ENCODE measurements around the gene CNTN5. TPM values are rescaled to one million over a fixed set of nuclear protein-coding genes. Genes with fewer than 3 reads are reported as not detected.

Gene CNTN5
- total RNA-seq, 2 donors from 2014 or later, result 0.85 to 4.2 TPM

DNA sequence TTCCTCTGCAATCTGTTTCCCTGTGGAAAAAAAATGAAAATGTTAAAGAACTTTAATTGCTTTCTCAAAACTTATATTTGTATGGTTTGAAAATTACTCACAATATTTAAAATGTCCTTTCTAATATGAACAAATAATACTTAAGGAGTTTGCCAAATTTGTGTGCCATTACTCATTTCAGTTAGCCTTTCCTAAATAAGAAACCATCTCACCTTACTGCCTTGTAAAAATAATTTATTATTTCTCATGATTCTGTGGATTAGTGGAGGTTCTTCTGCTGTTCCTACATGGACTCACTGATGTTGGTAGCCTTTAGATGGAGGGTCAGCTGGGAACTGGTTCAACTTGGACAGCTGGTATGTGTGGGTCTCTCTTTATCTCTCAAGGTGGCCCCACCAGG, 428.6 kb downstream of the CNTN5 start:
- no peaks in the 10 kb centered on the region for H3K36me3 ChIP-seq
- DNase-seq (ENCODE audit: low spot score) (no peak), ATAC-seq (ENCODE audit: insufficient number of reproducible peaks, low FRiP score, low read depth) (no peak)
- H3K4me1 ChIP-seq (ENCODE audit: control insufficient read depth in 1 of 2, low read depth in 2 of 2), result no peaks in the 10 kb centered on the region
- no peaks in the 10 kb centered on the region for H3K9me3 ChIP-seq
- no peak for TF ChIP-seq CTCF (IDR thresholded peaks at IDR 0.05)
- H3K4me3 ChIP-seq, result no peak overlapping the region
- H3K27me3 ChIP-seq (replicated peaks; ENCODE audit: insufficient read depth), result no peaks in the 10 kb centered on the region
- no peak overlapping the region for H3K27ac ChIP-seq

- H3K27ac ChIP-seq, result no peak overlapping the region
- H3K27me3 ChIP-seq (replicated peaks; ENCODE audit: insufficient read depth), result no peaks in the 10 kb centered on the region
- ATAC-seq (ENCODE audit: insufficient number of reproducible peaks, low FRiP score, low read depth), result no peak
- TF ChIP-seq CTCF (IDR thresholded peaks at IDR 0.05), result no peak
- DNase-seq (ENCODE audit: low spot score), result no peak
- H3K4me1 ChIP-seq (ENCODE audit: control insufficient read depth in 1 of 2, low read depth in 2 of 2), result no peaks in the 10 kb centered on the region
- no peak overlapping the region for H3K4me3 ChIP-seq
- no peaks in the 10 kb centered on the region for H3K9me3 ChIP-seq
- H3K36me3 ChIP-seq, result no peaks in the 10 kb centered on the region
Observed at GRCh38 chr11:99452075-99452474, 431.3 kb downstream of the CNTN5 start.

- Histone ChIP-seq H3K4me3 (no peak overlapping the region), H3K4me1 (ENCODE audit: control insufficient read depth in 1 of 2, low read depth in 2 of 2) (no peaks in the 10 kb centered on the region), H3K36me3 (no peaks in the 10 kb centered on the region), H3K9me3 (no peaks in the 10 kb centered on the region), H3K27ac (no peak overlapping the region), H3K27me3 (replicated peaks; ENCODE audit: insufficient read depth) (no peaks in the 10 kb centered on the region)
- ATAC-seq (ENCODE audit: insufficient number of reproducible peaks, low FRiP score, low read depth) (no peak), DNase-seq (ENCODE audit: low spot score) (no peak)
- TF ChIP-seq CTCF (IDR thresholded peaks at IDR 0.05), result no peak
Observed at GRCh38 chr11:99461913-99462312, 441.2 kb downstream of the CNTN5 start.

- ATAC-seq (ENCODE audit: insufficient number of reproducible peaks, low FRiP score, low read depth) (no peak), DNase-seq (ENCODE audit: low spot score) (no peak)
- H3K27ac ChIP-seq, result no peak overlapping the region
- no peak for TF ChIP-seq CTCF (IDR thresholded peaks at IDR 0.05)
- no peaks in the 10 kb centered on the region for H3K9me3 ChIP-seq
- no peaks in the 10 kb centered on the region for H3K4me1 ChIP-seq (ENCODE audit: control insufficient read depth in 1 of 2, low read depth in 2 of 2)
- H3K4me3 ChIP-seq, result no peak overlapping the region
- H3K27me3 ChIP-seq (replicated peaks; ENCODE audit: insufficient read depth), result no peaks in the 10 kb centered on the region
- H3K36me3 ChIP-seq, result no peaks in the 10 kb centered on the region
Observed at GRCh38 chr11:99464985-99465384, 444.2 kb downstream of the CNTN5 start.

- no peak for DNase-seq (ENCODE audit: low spot score)
- H3K27ac ChIP-seq, result no peak overlapping the region
- no peaks in the 10 kb centered on the region for H3K4me1 ChIP-seq (ENCODE audit: control insufficient read depth in 1 of 2, low read depth in 2 of 2)
- H3K36me3 ChIP-seq, result no peaks in the 10 kb centered on the region
- no peaks in the 10 kb centered on the region for H3K27me3 ChIP-seq (replicated peaks; ENCODE audit: insufficient read depth)
- H3K4me3 ChIP-seq, result no peak overlapping the region
- no peak for ATAC-seq (ENCODE audit: insufficient number of reproducible peaks, low FRiP score, low read depth)
- TF ChIP-seq CTCF (IDR thresholded peaks at IDR 0.05), result no peak
- no peaks in the 10 kb centered on the region for H3K9me3 ChIP-seq
Observed at GRCh38 chr11:99489581-99489980, 468.8 kb downstream of the CNTN5 start.

Data from thoracic aorta (tissue), 2 donors.